ENCODE results near the gene ZNF525. TPM values are rescaled to one million over a fixed set of nuclear protein-coding genes. Genes with fewer than 3 reads are reported as not detected.

Gene ZNF525
- total and polyA plus RNA-seq, 9 of the 15 experiments (the other 6 are each of a cell fraction or from before 2014, with no cell fraction given): 1.5 to 12.0 (median 6.7) TPM

DNA sequence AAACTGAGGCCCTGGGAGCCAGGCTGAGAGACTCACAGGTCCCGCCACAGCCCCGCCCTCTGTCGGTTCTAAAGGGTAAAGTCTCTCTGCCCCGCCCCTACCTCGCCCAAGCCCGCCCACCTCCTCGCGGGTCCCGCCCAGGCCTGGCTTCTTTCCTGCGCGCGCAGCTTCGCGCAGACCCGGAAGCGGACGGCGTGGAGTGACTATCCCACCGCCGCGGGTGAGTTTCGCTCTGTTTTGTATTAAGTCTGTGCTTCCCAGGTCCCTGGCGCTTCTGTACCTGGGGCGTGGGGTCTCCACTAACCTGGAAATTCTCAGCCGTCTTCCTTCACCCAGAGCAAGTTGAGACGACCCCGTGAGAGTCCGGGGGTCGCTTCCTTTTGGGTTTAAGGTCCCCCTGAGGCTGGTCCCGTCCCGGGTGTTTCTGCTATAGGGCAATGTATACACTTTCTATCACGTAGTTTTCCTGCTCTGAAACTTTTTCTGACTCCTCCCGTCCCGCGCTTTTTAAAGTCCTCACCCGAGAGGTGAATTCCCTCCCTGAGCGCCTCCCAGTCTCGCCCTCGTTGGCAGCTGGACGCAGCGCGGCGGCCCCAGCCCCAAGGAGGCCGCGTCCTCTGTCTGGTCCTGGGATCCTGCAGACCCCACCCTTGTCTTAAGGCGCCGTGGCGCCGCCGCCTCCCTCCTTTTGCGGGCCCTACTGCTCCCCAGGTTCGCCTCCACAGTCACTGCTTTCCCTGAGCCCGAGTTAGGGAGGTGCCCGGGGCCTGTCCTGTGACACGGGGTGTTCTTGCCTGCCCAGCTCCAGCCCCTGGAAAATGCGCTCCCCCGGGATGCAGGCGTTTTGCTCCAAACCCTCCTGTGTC, 29.7 kb downstream of the ZNF525 start, which contains the start of gene ZNF765 (continued):
- TF ChIP-seq MGA (IDR thresholded peaks at IDR 0.05) (peak; percentile 57), ZNF311 (CRISPR knock-in tag; IDR thresholded peaks at IDR 0.05) (no peak), TFAM (CRISPR knock-in tag; conservative IDR thresholded peaks at IDR 0.05) (no peak), CEBPG (CRISPR knock-in tag; IDR thresholded peaks at IDR 0.05) (no peak), CEBPG (tag; conservative IDR thresholded peaks at IDR 0.05 in 1 of 2, IDR thresholded peaks at IDR 0.05 in 1 of 2) (no peak), ZNF76 (CRISPR knock-in tag; IDR thresholded peaks at IDR 0.05; ENCODE audit: borderline replicate concordance) (no peak), SUPT5H (IDR thresholded peaks at IDR 0.05) (peak; percentile 86), ZNF444 (CRISPR knock-in tag; IDR thresholded peaks at IDR 0.05) (no peak), SNIP1 (IDR thresholded peaks at IDR 0.05; ENCODE audit: low read depth) (no peak), RCOR1 (IDR thresholded peaks at IDR 0.05; ENCODE audit: borderline replicate concordance in 1 of 2, low read depth in 2 of 2, low read length in 2 of 2) (no peak), ZNF280A (IDR thresholded peaks at IDR 0.05; ENCODE audit: low read depth, partially characterized antibody) (no peak), MYNN (IDR thresholded peaks at IDR 0.05) (no peak), MYNN (CRISPR knock-in tag; IDR thresholded peaks at IDR 0.05) (no peak)
- TF ChIP-seq, protein P1, sequence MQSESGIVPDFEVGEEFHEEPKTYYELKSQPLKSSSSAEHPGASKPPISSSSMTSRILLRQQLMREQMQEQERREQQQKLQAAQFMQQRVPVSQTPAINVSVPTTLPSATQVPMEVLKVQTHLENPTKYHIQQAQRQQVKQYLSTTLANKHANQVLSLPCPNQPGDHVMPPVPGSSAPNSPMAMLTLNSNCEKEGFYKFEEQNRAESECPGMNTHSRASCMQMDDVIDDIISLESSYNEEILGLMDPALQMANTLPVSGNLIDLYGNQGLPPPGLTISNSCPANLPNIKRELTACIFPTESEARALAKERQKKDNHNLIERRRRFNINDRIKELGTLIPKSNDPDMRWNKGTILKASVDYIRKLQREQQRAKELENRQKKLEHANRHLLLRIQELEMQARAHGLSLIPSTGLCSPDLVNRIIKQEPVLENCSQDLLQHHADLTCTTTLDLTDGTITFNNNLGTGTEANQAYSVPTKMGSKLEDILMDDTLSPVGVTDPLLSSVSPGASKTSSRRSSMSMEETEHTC (IDR thresholded peaks at IDR 0.05): no peak

All from K562 (cell line).